ENCODE measurements around the gene BHLHA9.
A peak's percentile ranks its signal among the peaks of the same experiment; 100 is the strongest.
"Not testable (repeated sequence)": the region's sequence is repeated elsewhere in the genome, so short reads cannot be mapped to it uniquely, and the experiment has no call there.

BHLHA9 gene

DNA sequence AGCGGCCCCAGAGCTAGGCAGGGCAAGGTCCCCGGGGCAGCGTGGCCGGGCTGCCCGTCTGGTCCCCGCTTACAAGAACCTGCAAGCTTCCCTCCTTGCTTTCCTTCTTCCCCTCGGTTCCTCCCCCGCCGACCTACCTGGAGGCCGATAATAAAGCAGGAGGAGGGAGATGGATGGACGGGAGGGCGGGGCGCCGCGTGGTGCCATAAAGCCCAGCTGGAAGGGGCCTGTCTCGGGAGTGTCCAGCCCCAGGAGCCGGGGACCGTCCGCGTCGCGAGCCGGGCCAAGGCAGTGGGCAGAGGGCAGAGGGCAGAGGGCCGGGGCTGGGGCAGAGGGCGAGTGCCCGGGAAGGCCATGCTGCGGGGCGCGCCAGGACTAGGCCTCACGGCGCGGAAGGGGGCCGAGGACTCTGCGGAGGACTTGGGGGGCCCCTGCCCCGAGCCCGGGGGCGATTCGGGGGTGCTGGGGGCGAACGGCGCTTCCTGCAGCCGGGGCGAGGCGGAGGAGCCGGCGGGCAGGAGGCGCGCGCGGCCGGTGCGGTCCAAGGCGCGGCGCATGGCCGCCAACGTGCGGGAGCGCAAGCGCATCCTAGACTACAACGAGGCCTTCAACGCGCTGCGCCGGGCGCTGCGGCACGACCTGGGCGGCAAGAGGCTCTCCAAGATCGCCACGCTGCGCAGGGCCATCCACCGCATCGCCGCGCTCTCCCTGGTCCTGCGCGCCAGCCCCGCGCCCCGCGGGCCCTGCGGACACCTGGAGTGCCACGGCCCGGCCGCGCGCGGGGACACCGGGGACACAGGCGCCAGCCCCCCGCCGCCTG, at the start of gene BHLHA9:
BHLHA9 (plus strand) TSS at position 235 of the 820 bp plus-strand sequence; CDS start at position 355, 120 bp downstream.
- peak; percentile 22 for DNase-seq (ENCODE audit: low read depth)

GRCh38 chr17:1221209-1221608, 49.0 kb upstream of the BHLHA9 start:
- no peak for DNase-seq (ENCODE audit: low read depth)

DNA sequence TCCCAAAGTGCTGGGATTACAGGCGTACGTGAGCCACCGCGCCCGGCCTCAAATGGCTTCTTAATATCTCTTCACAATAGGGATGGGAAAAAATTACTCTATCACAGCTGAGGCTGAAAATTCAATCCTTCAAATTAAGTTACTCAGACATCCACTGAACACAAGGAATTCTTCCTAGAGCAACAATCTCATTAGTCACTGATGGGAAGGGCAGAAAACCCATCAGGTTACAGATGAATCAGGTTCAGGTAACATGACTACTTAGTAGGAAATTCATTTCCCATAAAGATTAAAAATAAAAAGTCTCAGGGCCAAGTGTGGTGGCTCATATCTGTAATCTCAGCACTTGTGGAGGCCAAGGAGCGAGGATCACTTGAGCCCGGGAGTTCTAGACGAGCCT, 47.9 kb upstream of the BHLHA9 start:
- DNase-seq (ENCODE audit: low read depth): peak; percentile 17

DNA sequence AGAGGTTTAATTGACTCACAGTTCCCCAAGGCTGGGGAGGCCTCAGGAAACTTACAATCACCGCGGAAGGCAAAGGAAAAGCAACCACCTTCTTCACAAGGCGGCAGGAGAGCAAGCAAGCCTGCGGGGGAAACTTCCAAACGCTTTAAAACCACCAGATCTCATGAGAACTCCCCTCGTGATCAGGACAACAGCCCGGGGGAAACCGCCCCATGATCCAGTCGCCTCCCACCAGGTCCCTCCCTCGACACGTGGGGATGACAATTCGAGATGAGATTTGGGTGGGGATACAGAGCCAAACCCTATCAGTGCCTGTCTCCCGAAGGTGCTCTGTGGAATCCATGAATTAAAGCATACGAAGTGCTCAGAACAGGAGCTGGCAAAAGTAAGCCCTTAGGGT, 46.6 kb upstream of the BHLHA9 start:
- no peak for DNase-seq (ENCODE audit: low read depth)

DNA sequence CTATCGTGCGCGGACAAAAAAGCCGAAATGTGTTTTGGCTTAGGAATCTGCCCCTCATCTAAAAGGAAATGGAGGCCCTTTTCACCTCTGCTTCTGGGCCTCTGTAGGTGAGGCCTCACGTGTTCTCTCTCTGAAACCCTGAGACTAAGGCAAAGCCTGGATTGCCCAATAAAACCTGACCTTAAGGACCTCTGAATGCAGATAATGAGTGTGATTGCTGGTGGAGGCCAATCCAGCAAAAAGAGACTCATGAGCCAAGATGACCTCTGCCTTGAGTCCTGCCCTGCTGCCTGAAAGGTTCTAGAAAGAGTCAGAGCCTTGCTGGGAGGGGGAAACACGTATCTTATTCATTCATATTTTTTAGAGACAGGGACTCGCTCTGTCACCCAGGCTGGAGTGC, 45.9 kb upstream of the BHLHA9 start:
- no peak for DNase-seq (ENCODE audit: low read depth)

DNA sequence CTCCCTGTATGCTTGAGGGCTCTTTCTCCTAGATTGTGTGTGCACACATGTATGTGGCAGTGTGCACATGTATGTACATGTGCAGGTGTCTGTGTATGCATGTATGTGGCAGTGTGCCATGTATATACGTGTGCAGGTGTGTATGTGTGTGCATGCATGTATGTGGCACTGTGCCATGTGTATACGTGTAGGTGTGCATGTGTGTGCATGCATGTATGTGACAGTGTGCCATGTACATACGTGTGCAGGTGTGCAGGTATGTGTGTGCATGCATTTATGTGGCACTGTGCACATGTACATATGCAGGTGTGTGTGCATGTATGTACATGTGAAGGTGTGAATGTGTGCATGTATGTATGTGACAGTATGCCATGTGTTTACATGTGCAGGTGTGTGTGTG, 43.9 kb upstream of the BHLHA9 start:
- DNase-seq (ENCODE audit: low read depth): no peak

GRCh38 chr17:1227365-1227764, 42.9 kb upstream of the BHLHA9 start:
- DNase-seq (ENCODE audit: low read depth): no peak

DNA sequence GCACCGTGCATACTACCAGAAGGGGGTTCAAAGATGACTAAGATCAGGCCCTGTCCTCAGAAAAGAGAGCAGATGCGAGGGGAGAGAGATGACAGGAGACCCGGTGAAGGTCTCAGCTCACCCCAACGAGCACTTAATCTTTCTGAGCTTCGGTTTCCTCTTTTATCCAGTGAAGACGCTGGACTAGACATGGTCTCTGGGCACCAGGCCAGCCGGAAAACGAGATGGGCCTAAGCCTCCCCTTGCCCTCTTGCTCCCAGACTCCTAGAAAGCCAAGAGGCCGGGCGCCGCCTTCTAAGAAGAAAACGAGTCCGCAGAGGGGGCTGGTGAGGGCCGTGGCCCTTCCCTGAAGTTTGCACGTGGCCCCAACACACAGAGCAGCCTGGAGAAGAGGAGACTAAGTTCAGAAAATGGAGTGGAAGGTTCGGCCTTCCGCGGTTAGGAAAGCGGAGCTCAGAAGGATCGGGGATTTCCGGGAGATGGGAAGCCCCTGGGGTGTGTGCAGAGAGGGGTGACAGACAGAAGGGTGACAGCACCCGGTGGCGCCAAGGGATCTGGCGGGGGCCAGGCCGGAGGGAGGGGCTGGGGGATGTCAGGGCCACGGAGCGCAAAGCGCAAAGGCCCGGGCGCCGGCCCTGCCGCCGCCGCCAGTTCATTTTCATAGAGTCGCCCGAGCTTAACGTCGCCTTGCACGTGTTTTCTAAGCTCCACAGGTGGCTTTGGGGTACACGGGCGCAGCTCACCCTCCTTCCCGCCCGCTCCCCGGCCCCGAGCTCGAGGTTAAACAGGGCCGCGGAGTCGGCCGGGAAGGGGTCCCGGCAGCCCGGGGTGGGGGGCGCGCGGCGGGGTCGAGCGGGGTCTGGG, 42.1 kb upstream of the BHLHA9 start:
- peak; percentile 14 for DNase-seq (ENCODE audit: low read depth)

DNA sequence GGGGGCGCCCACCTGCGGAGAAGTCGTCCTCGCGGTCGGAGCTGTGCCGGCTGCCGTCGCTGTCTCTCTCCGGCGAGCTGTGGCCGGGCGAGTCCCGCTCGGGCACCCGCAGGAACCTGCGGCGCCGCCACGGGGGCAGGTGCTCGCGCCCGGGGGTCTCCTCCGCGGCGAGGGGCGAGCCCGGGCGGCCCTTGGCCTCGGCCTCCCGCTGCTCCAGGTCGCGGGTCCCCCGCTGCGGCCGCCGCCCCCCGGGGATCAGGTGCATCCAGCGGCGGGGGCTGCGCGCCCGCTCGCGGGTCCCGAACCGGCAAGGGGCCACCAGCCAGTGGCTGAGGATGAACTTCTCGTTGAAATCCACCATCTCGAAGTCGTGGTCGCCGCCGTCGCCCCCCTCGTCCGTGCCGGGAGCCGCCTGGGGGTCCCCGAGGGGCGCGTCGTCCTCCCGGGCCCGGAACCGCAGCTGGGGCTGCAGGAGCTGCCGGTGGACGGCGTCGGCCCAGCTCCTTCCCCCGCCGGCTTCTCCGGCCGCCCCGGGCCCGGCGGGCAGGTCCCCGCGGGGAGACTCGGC, 41.4 kb upstream of the BHLHA9 start:
- no peak for DNase-seq (ENCODE audit: low read depth)

GRCh38 chr17:1229349-1229899, 40.8 kb upstream of the BHLHA9 start:
- peak; percentile 24 for DNase-seq (ENCODE audit: low read depth)

DNA sequence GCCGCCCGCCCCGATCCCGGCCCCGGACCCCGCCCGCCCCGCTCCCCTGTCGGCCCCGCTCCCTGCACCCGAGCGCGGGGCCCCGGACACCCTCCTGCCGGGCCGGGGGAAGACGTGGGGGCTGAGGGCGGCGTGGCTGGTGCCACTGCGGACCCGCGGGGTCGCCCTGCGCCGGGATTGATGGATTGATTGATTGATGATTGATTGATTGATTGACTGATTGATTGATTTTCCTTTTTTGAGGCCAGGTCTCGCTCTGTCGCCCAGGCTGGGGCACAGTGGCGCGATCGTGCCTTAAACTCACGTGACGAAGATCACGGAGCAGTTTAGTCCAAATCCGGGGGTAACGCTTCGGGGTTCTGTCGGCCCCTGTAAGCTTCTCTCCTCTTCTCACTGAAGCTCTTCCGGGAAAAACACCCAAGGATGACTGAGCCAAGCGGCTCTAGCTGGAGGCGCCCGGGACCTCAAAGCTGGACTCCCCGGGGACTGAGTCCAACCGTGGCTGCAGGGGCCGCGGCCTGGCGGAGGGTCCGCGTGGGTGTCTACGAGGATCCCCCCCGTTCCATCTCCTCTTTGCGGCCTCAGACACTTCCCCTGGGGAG, 40.2 kb upstream of the BHLHA9 start:
- DNase-seq (ENCODE audit: low read depth): no peak

DNA sequence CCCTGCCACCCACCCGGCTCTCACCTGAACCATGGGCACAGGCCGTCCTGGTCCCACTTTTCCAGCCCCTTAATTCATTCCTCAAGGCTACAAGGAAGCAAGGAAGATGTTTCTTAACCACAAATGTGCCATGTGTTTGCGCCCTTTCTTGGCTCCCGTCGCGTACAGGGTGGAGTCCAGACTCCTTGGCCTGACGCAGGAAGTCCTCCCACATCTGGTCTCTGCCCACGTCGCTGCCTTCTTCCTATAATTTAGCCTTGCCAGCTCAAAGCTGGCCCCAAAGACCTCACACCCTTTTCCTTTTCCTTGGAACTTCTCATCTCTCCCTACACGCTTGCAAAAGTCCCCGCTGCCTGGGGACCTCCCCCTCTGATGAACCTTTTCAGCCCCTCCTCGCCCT, 38.8 kb upstream of the BHLHA9 start:
- no peak for DNase-seq (ENCODE audit: low read depth)

- DNase-seq (ENCODE audit: low read depth): no peak
Measured at GRCh38 chr17:1232331-1232730, 37.9 kb upstream of the BHLHA9 start.

DNA sequence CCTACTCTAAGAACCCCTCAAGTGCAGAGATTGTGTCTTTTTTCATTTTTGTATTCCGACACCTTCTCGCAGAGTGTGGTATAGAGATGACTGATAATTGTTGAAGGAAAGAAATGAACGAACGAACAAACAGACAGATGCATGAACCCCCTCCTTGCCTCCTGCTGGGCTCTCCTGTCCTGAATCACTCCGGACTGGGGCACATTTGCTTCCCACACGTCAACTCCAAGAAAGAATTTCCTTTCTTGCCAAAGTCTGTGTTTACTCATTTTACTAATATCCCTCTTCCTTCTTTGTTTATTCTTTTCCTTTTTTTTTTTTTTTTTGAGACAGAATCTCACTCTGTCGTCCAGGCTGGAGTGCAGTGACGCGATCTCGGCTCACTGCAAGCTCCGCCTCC, 37.5 kb upstream of the BHLHA9 start:
- DNase-seq (ENCODE audit: low read depth): peak; percentile 79

DNA sequence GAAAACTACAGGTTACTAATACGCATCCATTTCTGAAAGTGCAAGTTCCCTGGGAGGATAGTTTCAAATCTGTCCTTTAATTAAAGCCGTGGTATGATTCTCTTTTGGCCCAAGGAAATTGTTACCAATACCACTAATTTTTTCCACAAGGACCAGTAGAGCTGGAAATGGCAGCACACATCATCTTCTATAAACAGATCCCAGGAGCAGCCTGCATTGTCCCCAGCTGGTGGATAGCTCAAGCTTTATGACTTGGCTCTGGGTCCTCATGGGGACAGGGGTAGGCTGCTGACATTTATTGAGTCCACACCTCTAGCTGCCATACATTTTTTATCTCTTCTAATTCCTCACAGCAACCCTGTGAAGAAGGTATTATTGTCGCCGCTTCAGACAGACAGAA, 35.8 kb upstream of the BHLHA9 start:
- no peak for DNase-seq (ENCODE audit: low read depth)

DNA sequence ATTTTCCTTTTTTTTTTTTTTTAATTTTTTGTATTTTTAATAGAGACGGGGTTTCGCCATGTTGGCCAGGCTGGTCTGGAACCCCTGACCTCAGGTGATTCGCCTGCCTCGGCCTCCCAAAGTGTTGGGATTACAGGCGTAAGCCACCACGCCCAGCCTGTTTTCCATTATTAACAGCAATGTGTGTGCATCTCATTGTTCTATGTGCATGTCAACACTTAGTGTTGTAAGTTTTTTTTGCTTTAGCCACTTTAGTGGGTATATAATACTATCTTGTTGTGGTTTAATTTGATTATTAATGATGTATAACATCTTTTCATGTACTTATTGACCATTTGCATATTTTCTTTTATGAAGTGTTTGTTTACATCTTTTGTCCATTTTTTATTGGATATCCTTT, 32.8 kb upstream of the BHLHA9 start:
- no peak for DNase-seq (ENCODE audit: low read depth)

DNA sequence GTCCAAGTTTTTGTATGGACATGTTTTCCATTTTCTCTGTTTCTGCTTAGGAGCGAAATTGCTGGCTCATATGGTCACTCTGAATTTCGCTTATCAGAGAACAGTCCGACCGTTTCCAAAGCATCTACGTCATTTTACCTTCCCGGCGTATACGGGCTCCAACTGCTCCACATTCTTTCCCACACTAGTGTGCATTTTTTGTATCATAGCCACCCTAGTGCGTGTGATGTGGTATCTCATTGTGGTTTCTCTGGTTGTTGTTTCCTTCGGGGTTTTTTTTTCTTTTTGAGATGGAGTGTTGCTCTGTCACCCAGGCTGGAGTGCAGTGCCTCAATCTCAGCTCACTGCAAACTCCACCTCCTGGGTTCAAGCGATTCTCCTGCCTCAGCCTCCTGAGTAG, 31.0 kb upstream of the BHLHA9 start:
- DNase-seq (ENCODE audit: low read depth): peak; percentile 28

- not testable (repeated sequence) for DNase-seq (ENCODE audit: low read depth)
Measured at GRCh38 chr17:1240426-1240825, 29.8 kb upstream of the BHLHA9 start.

GRCh38 chr17:1241929-1242328, 28.3 kb upstream of the BHLHA9 start:
- peak; percentile 56 for DNase-seq (ENCODE audit: low read depth)

- DNase-seq (ENCODE audit: low read depth): peak; percentile 12
Measured at GRCh38 chr17:1244606-1245012, 25.6 kb upstream of the BHLHA9 start.

DNA sequence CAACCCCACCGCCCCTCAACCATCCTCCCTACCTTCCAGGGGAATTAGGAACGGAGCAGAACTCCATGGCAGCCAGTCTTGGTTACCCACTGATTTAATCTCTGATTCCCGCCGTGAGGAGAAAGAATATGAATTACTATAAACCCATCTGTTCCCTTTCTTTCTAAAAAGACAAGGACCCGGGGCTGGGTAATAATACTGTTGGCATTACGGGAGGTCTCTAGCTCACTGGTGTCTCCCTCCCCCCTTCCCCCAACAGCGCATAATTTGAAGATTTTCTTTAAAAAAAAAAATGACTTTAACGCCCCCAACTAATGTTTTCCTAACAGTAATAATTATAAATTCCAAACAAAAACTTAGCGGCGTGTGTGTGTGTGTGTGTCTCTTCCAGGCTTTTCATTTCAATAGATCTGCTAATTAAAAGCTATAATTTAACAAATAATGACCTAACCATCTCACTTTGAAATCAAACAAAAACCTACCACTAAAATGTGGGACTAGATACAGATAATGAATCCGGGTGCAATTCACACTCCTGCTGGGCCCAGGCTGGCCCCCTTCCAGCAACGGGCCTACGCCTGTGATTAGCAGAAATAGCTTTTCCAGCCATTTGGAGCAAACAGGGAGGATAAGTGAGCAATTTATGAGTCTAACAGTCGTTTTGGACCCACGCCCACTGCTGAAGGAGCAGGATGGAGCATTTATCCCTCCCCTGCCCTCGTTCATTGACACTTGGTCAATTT, 18.2 kb upstream of the BHLHA9 start:
- no peak for DNase-seq (ENCODE audit: low read depth)

All from iris pigment epithelial cell (primary cell).